LNCAP (cell line): ENCODE data around the gene ZNF30.

Experiments used
- CTCF ChIP-seq: fragments of 450-650 bp; IDR thresholded peaks from 2 replicates; pipeline ENCODE4 v1.5.1; 2017; ENCODE audit warnings: mild to moderate bottlenecking

ZNF30 gene

GRCh38 chr19:34985249-34986022 is 58.7 kb downstream of the ZNF30 start:
- TF ChIP-seq CTCF: no peak

- no peak for TF ChIP-seq CTCF
Measured at GRCh38 chr19:34988119-34988518, 61.4 kb downstream of the ZNF30 start.

GRCh38 chr19:34989298-34989697 is 62.6 kb downstream of the ZNF30 start:
- TF ChIP-seq CTCF: no peak

- TF ChIP-seq CTCF: no peak
Measured at GRCh38 chr19:34990578-34991192, 64.0 kb downstream of the ZNF30 start.

GRCh38 chr19:34991542-34992333 is 65.0 kb downstream of the ZNF30 start:
- no peak for TF ChIP-seq CTCF

- no peak for TF ChIP-seq CTCF
Measured at GRCh38 chr19:34994286-34994642, 67.6 kb downstream of the ZNF30 start.
